K562 (cell line): ENCODE results near the gene DGKZ. TPM values are rescaled to one million over a fixed set of nuclear protein-coding genes. Genes with fewer than 3 reads are reported as not detected.

Experiments used
- ZNF239 ChIP-seq: fragments of 250-450 bp; sonication (Bioruptor Pico); IDR thresholded peaks from 2 replicates; pipeline ENCODE4 v1.4.0; 2020; ENCODE audit warnings: mild to moderate bottlenecking
- polyA plus RNA-seq, 8 experiments: library from polyadenylated mRNA; depleted of rRNA in 4 of 8; stranded (reverse) in 5 of 8; unstranded in 3 of 8; fragments of >200 nt; fragmentation: Nextera tagmentation in 2 of 8; fragmentation: Illumina TruSeq in 1 of 8; extraction: Ambion mirVana in 2 of 8; extraction: Trizol in 1 of 8; gene quantifications; 2 replicates each; pipeline versions ENCODE4 v1.2.1 to v1.2.3, GENCODE V29; 2011 to 2014; ENCODE audit warnings: inconsistent platforms in 1 of 8, missing spikeins in 1 of 8
- total RNA-seq, 7 experiments: library from RNA; depleted of rRNA in 6 of 7; stranded (reverse); fragments of >200 nt in 6 of 7; fragmentation: Illumina TruSeq in 2 of 7; extraction: Trizol in 2 of 7; gene quantifications; 2 replicates each; pipeline versions ENCODE4 v1.2.1 to v1.2.3, GENCODE V29; 2011 to 2021; ENCODE audit warnings: low replicate concordance in 1 of 7
- TF ChIP-seq, protein P1 (sequence below): fragments of 200-600 bp; sonication (generic); IDR thresholded peaks from one replicate; pipeline ENCODE4 v1.6.1; 2012; ENCODE audit warnings: mild to moderate bottlenecking, low read depth, low read length, inconsistent platforms
- TF ChIP-seq, protein P2 (sequence below), 2 experiments: fragments of 450-650 bp; formaldehyde crosslinking in 1 of 2; IDR thresholded peaks; 2 replicates each; pipeline versions ENCODE4 v1.4.0 to v1.6.1; 2014 to 2020; ENCODE audit warnings: mild to moderate bottlenecking in 2 of 2, borderline replicate concordance in 1 of 2, low read depth in 1 of 2
- TF ChIP-seq, protein P3 (sequence below): fragments of 200-800 bp; sonication (Bioruptor generic); IDR thresholded peaks from 2 replicates; pipeline ENCODE4 v1.6.1; 2017; ENCODE audit warnings: missing genetic modification characterization, missing compliant biosample characterization

Gene DGKZ
- total and polyA plus RNA-seq, 9 of the 15 experiments (the other 6 are each of a cell fraction or from before 2014, with no cell fraction given) = 0.51 to 100 (median 44.2) TPM

DNA sequence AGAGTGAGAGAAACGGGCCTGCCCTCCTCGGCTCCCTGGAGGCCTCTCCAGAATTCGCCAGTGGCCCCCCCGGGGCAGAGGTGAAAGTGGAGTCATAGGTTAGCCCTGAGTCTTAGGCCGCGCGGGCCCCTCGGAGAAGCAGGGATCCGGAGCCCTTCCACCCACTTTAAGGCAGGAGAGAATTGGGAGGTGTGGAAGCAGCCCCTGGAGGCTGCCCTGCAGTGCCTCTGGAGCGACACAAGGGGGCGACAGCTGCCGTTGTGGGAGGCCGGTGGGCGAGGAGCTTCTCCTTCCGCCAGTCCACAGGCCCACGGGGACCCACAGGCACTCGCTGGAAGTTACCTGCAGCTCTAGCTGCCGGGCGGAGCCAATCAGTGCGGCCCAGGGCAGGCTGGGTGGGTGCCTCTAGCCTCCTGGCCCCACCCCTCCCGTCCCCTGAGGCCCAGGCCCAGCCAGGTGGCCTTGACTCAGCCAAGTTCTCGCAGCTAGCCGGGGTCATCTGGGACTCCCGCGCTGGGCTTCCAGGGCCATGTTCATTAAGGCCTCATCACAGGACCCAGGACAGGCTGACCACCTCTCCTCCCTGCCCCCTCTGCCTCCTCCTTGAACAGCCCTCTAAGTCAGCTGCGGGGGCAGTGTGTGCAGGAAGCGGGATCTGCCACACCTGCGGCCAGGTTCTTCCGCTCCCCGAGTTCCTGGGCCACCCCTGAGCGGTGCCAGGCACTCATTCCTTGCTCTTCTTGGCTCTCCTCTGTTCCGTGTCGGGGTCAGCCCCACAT, 5.0 kb downstream of the DGKZ start (continued):
- TF ChIP-seq, protein P1, sequence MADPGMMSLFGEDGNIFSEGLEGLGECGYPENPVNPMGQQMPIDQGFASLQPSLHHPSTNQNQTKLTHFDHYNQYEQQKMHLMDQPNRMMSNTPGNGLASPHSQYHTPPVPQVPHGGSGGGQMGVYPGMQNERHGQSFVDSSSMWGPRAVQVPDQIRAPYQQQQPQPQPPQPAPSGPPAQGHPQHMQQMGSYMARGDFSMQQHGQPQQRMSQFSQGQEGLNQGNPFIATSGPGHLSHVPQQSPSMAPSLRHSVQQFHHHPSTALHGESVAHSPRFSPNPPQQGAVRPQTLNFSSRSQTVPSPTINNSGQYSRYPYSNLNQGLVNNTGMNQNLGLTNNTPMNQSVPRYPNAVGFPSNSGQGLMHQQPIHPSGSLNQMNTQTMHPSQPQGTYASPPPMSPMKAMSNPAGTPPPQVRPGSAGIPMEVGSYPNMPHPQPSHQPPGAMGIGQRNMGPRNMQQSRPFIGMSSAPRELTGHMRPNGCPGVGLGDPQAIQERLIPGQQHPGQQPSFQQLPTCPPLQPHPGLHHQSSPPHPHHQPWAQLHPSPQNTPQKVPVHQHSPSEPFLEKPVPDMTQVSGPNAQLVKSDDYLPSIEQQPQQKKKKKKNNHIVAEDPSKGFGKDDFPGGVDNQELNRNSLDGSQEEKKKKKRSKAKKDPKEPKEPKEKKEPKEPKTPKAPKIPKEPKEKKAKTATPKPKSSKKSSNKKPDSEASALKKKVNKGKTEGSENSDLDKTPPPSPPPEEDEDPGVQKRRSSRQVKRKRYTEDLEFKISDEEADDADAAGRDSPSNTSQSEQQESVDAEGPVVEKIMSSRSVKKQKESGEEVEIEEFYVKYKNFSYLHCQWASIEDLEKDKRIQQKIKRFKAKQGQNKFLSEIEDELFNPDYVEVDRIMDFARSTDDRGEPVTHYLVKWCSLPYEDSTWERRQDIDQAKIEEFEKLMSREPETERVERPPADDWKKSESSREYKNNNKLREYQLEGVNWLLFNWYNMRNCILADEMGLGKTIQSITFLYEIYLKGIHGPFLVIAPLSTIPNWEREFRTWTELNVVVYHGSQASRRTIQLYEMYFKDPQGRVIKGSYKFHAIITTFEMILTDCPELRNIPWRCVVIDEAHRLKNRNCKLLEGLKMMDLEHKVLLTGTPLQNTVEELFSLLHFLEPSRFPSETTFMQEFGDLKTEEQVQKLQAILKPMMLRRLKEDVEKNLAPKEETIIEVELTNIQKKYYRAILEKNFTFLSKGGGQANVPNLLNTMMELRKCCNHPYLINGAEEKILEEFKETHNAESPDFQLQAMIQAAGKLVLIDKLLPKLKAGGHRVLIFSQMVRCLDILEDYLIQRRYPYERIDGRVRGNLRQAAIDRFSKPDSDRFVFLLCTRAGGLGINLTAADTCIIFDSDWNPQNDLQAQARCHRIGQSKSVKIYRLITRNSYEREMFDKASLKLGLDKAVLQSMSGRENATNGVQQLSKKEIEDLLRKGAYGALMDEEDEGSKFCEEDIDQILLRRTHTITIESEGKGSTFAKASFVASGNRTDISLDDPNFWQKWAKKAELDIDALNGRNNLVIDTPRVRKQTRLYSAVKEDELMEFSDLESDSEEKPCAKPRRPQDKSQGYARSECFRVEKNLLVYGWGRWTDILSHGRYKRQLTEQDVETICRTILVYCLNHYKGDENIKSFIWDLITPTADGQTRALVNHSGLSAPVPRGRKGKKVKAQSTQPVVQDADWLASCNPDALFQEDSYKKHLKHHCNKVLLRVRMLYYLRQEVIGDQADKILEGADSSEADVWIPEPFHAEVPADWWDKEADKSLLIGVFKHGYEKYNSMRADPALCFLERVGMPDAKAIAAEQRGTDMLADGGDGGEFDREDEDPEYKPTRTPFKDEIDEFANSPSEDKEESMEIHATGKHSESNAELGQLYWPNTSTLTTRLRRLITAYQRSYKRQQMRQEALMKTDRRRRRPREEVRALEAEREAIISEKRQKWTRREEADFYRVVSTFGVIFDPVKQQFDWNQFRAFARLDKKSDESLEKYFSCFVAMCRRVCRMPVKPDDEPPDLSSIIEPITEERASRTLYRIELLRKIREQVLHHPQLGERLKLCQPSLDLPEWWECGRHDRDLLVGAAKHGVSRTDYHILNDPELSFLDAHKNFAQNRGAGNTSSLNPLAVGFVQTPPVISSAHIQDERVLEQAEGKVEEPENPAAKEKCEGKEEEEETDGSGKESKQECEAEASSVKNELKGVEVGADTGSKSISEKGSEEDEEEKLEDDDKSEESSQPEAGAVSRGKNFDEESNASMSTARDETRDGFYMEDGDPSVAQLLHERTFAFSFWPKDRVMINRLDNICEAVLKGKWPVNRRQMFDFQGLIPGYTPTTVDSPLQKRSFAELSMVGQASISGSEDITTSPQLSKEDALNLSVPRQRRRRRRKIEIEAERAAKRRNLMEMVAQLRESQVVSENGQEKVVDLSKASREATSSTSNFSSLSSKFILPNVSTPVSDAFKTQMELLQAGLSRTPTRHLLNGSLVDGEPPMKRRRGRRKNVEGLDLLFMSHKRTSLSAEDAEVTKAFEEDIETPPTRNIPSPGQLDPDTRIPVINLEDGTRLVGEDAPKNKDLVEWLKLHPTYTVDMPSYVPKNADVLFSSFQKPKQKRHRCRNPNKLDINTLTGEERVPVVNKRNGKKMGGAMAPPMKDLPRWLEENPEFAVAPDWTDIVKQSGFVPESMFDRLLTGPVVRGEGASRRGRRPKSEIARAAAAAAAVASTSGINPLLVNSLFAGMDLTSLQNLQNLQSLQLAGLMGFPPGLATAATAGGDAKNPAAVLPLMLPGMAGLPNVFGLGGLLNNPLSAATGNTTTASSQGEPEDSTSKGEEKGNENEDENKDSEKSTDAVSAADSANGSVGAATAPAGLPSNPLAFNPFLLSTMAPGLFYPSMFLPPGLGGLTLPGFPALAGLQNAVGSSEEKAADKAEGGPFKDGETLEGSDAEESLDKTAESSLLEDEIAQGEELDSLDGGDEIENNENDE = no peak
- TF ChIP-seq, protein P2, sequence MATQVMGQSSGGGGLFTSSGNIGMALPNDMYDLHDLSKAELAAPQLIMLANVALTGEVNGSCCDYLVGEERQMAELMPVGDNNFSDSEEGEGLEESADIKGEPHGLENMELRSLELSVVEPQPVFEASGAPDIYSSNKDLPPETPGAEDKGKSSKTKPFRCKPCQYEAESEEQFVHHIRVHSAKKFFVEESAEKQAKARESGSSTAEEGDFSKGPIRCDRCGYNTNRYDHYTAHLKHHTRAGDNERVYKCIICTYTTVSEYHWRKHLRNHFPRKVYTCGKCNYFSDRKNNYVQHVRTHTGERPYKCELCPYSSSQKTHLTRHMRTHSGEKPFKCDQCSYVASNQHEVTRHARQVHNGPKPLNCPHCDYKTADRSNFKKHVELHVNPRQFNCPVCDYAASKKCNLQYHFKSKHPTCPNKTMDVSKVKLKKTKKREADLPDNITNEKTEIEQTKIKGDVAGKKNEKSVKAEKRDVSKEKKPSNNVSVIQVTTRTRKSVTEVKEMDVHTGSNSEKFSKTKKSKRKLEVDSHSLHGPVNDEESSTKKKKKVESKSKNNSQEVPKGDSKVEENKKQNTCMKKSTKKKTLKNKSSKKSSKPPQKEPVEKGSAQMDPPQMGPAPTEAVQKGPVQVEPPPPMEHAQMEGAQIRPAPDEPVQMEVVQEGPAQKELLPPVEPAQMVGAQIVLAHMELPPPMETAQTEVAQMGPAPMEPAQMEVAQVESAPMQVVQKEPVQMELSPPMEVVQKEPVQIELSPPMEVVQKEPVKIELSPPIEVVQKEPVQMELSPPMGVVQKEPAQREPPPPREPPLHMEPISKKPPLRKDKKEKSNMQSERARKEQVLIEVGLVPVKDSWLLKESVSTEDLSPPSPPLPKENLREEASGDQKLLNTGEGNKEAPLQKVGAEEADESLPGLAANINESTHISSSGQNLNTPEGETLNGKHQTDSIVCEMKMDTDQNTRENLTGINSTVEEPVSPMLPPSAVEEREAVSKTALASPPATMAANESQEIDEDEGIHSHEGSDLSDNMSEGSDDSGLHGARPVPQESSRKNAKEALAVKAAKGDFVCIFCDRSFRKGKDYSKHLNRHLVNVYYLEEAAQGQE (IDR thresholded peaks at IDR 0.05; ENCODE audit: borderline replicate concordance) = peak; percentile 81
- TF ChIP-seq, protein P2 (CRISPR knock-in tag; IDR thresholded peaks at IDR 0.05; ENCODE audit: low read depth) = no peak
- no peak for TF ChIP-seq ZNF239 (CRISPR knock-in tag)
- TF ChIP-seq, protein P3, sequence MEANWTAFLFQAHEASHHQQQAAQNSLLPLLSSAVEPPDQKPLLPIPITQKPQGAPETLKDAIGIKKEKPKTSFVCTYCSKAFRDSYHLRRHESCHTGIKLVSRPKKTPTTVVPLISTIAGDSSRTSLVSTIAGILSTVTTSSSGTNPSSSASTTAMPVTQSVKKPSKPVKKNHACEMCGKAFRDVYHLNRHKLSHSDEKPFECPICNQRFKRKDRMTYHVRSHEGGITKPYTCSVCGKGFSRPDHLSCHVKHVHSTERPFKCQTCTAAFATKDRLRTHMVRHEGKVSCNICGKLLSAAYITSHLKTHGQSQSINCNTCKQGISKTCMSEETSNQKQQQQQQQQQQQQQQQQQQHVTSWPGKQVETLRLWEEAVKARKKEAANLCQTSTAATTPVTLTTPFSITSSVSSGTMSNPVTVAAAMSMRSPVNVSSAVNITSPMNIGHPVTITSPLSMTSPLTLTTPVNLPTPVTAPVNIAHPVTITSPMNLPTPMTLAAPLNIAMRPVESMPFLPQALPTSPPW (CRISPR knock-in tag) = 0 out of 2 replicates have a peak, but pooled peaks have one; percentile 25
